Fibroblast of lung (primary cell): ENCODE results near the gene ROR2. TPM values are rescaled to one million over a fixed set of nuclear protein-coding genes. Genes with fewer than 3 reads are reported as not detected.
"Not testable (repeated sequence)": the region's sequence is repeated elsewhere in the genome, so short reads cannot be mapped to it uniquely, and the experiment has no call there.

Experiments
- DNase-seq, 2 donors: peaks; one replicate each; pipeline versions ENCODE4 v3.0.0 to v3.0.0-alpha.2; 2010; ENCODE audit warnings: low read depth in 2 of 2
- H2AFZ ChIP-seq: 2 replicates; pipeline ENCODE4 v1.5.1; 2012; ENCODE audit warnings: low read length, control low read depth, inconsistent platforms
- H3K27ac ChIP-seq: 2 replicates; pipeline ENCODE4 v1.5.1; 2011; ENCODE audit warnings: low read length, control low read depth; ENCODE audit not compliant: insufficient read depth
- H3K27me3 ChIP-seq: 2 replicates; pipeline ENCODE4 v1.5.1; 2011; ENCODE audit warnings: mild to moderate bottlenecking, low read length; ENCODE audit not compliant: control insufficient read depth, insufficient read depth
- H3K36me3 ChIP-seq: 2 replicates; pipeline ENCODE4 v1.5.1; 2011; ENCODE audit warnings: low read length; ENCODE audit not compliant: control insufficient read depth, insufficient read depth
- H3K4me1 ChIP-seq: 2 replicates; pipeline ENCODE4 v1.5.1; 2011; ENCODE audit warnings: low read length; ENCODE audit not compliant: control insufficient read depth, insufficient read depth; ENCODE audit errors: extremely low read depth
- H3K4me2 ChIP-seq: 2 replicates; pipeline ENCODE4 v1.5.1; 2011; ENCODE audit warnings: low read length, control low read depth; ENCODE audit not compliant: insufficient read depth; ENCODE audit errors: extremely low read depth
- H3K4me3 ChIP-seq, 4 experiments: fragments of 200-600 bp in 1 of 4; sonication (generic) in 1 of 4; replicated peaks in 1 of 4; 2 replicates each; pipeline ENCODE4 v1.5.1; 2011 to 2016; ENCODE audit warnings: low read length in 4 of 4, low read depth in 3 of 4, mild to moderate bottlenecking in 3 of 4, control low read depth in 2 of 4, inconsistent platforms in 1 of 4, mixed read lengths in 1 of 4; ENCODE audit not compliant: insufficient read depth in 1 of 4; ENCODE audit errors: control extremely low read depth in 1 of 4
- H3K79me2 ChIP-seq: 2 replicates; pipeline ENCODE4 v1.5.1; 2012; ENCODE audit warnings: mild to moderate bottlenecking, low read length, inconsistent platforms; ENCODE audit not compliant: control insufficient read depth, insufficient read depth
- H3K9ac ChIP-seq: 2 replicates; pipeline ENCODE4 v1.5.1; 2011; ENCODE audit warnings: mild to moderate bottlenecking, low read length, control low read depth; ENCODE audit not compliant: insufficient read depth
- H3K9me3 ChIP-seq: 2 replicates; pipeline ENCODE4 v1.5.1; 2012; ENCODE audit warnings: low read depth, low read length; ENCODE audit not compliant: control insufficient read depth, insufficient read depth
- H4K20me1 ChIP-seq: 2 replicates; pipeline ENCODE4 v1.5.1; 2011; ENCODE audit warnings: low read length; ENCODE audit not compliant: control insufficient read depth, insufficient read depth; ENCODE audit errors: extremely low read depth
- CTCF ChIP-seq, 2 donors: IDR thresholded peaks in 1 of 2; conservative IDR thresholded peaks in 1 of 2; 1 replicate in 1 of 2; 2 replicates in 1 of 2; pipeline ENCODE4 v1.5.1; 2011 to 2012; ENCODE audit warnings: low read length in 2 of 2, control low read depth in 1 of 2, inconsistent platforms in 1 of 2, low read depth in 1 of 2, mild to moderate bottlenecking in 1 of 2
- EZH2 ChIP-seq: IDR thresholded peaks from 2 replicates; pipeline ENCODE4 v1.5.1; 2012; ENCODE audit warnings: low read length, control low read depth, mild to moderate bottlenecking; ENCODE audit errors: missing control alignments
- polyA plus RNA-seq, 2 donors: library from polyadenylated mRNA; depleted of rRNA in 1 of 2; stranded (reverse) in 1 of 2; unstranded in 1 of 2; fragments of >200 nt; gene quantifications; 2 replicates each; pipeline ENCODE4 v1.2.1, GENCODE V29; 2011 to 2012; ENCODE audit warnings: missing spikeins in 1 of 2
- total RNA-seq: library from RNA; depleted of rRNA; stranded (reverse); fragments of >200 nt; gene quantifications from 2 replicates; pipeline ENCODE4 v1.2.1, GENCODE V29; 2014

The ROR2 gene
- total and polyA plus RNA-seq, 2 donors (not counting 1 experiment from before 2014, with no cell fraction given): 2.3 to 27.9 TPM

- no peak for TF ChIP-seq EZH2
- TF ChIP-seq CTCF (conservative IDR thresholded peaks at IDR 0.05 in 1 of 2, IDR thresholded peaks at IDR 0.05 in 1 of 2; ENCODE audit: low read depth in 1 of 2, low read length in 2 of 2): no peak
- DNase-seq: no peak
- H3K27ac ChIP-seq: no peak overlapping the region
- no peaks in the 10 kb centered on the region for H3K9me3 ChIP-seq
- no peak overlapping the region for H3K9ac ChIP-seq
- no peaks in the 10 kb centered on the region for H4K20me1 ChIP-seq
- no peaks in the 10 kb centered on the region for H3K79me2 ChIP-seq
- no peak overlapping the region for H3K4me3 ChIP-seq
- no peaks in the 10 kb centered on the region for H3K27me3 ChIP-seq
- no peak overlapping the region for H3K4me2 ChIP-seq
- H3K4me1 ChIP-seq: peaks cover under 1% of the 10 kb centered on the region
- H3K36me3 ChIP-seq: no peaks in the 10 kb centered on the region
- no peak overlapping the region for H2AFZ ChIP-seq
Measured at GRCh38 chr9:91913986-91914385, 36.0 kb downstream of the ROR2 start.

- H4K20me1 ChIP-seq: no peaks in the 10 kb centered on the region
- H3K9me3 ChIP-seq: no peaks in the 10 kb centered on the region
- peaks cover 3% of the 10 kb centered on the region for H3K4me1 ChIP-seq
- no peaks in the 10 kb centered on the region for H3K36me3 ChIP-seq
- no peak overlapping the region for H3K4me2 ChIP-seq
- DNase-seq: no peak
- H2AFZ ChIP-seq: no peak overlapping the region
- H3K79me2 ChIP-seq: no peaks in the 10 kb centered on the region
- TF ChIP-seq CTCF (conservative IDR thresholded peaks at IDR 0.05 in 1 of 2, IDR thresholded peaks at IDR 0.05 in 1 of 2; ENCODE audit: low read depth in 1 of 2, low read length in 2 of 2): no peak
- TF ChIP-seq EZH2: no peak
- H3K9ac ChIP-seq: no peak overlapping the region
- H3K4me3 ChIP-seq: no peak overlapping the region
- no peaks in the 10 kb centered on the region for H3K27me3 ChIP-seq
- H3K27ac ChIP-seq: no peak overlapping the region
Measured at GRCh38 chr9:91913096-91913495, 36.9 kb downstream of the ROR2 start.

DNA sequence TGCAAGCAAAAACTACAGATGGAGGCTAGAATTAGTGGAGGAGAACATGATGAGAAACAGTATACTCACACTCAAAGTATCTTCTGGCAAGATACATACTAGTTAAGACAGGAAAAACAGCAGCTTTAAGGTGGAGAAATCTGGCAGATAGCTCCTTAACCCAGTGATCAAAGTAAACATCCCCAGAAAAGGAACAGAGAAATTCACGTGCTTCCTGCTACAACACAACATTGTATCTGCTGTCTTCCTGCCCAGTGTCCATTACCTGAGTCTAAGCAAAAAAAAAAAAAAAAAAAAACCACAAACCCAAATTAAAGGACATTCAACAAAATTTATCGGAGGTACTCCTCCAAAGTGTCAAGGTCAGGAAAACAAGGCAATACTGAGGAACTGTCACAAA, 38.4 kb downstream of the ROR2 start:
- Histone ChIP-seq H3K9ac (no peak overlapping the region), H3K27ac (no peak overlapping the region), H3K36me3 (no peaks in the 10 kb centered on the region), H3K9me3 (no peaks in the 10 kb centered on the region), H3K79me2 (no peaks in the 10 kb centered on the region), H4K20me1 (no peaks in the 10 kb centered on the region), H3K4me3 (no peak overlapping the region), H3K4me1 (peaks cover 3% of the 10 kb centered on the region), H3K4me2 (no peak overlapping the region), H2AFZ (no peak overlapping the region), H3K27me3 (no peaks in the 10 kb centered on the region)
- no peak for DNase-seq
- no peak for TF ChIP-seq EZH2
- no peak for TF ChIP-seq CTCF (conservative IDR thresholded peaks at IDR 0.05 in 1 of 2, IDR thresholded peaks at IDR 0.05 in 1 of 2; ENCODE audit: low read depth in 1 of 2, low read length in 2 of 2)

DNA sequence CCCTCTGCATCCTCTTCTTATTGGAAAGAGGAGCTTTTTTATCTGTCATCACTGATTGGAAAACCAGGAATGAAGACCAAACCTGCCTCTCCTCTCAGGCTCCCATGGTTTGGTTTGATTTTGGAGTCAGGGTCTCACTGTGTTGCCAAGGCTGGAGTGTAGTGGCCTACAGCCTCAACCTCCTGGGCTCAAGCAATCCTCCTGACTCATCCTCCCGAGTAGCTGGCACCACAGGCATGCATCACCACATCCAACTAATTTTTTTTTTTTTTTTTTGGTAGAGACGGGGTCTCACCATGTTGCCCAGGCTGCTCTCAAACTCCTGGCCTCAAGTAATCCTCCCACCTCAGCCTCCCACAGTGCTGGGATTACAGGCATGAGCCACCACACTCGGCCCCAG, 40.8 kb downstream of the ROR2 start:
- not testable (repeated sequence) for H3K9me3 ChIP-seq, H3K4me2 ChIP-seq, H3K27me3 ChIP-seq, H3K27ac ChIP-seq, H3K36me3 ChIP-seq, H3K79me2 ChIP-seq, H3K4me1 ChIP-seq, H3K4me3 ChIP-seq, H2AFZ ChIP-seq, H4K20me1 ChIP-seq, DNase-seq, H3K9ac ChIP-seq
